HPDE6-E6E7 (cell line): ENCODE data around the gene ZCCHC7.
"Not testable (repeated sequence)": the region's sequence is repeated elsewhere in the genome, so short reads cannot be mapped to it uniquely, and the experiment has no call there.

Source experiments
- DNase-seq: peaks from one replicate; pipeline ENCODE4 v3.0.0; 2011; ENCODE audit warnings: missing footprints; ENCODE audit errors: extremely low spot score

Gene ZCCHC7

DNA sequence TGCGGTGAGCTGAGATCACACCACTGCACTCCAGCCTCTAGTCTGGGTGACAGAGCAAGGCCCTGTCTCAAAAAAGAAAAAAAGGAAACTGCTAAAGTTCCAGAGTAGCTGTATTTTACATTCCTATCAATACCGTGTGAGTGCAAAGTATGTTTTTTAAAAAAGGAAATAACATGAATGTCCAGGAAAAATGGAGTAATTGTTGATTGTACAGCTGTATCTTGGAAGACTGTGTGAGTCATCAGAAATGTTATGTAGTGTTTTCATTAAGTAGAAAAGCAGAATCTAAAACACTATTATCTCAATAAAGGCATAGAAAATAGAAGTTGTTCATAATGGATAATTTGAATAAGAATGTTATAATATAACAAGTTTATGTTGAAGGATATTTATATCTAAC, 53.9 kb downstream of the ZCCHC7 start:
- DNase-seq: no peak

DNA sequence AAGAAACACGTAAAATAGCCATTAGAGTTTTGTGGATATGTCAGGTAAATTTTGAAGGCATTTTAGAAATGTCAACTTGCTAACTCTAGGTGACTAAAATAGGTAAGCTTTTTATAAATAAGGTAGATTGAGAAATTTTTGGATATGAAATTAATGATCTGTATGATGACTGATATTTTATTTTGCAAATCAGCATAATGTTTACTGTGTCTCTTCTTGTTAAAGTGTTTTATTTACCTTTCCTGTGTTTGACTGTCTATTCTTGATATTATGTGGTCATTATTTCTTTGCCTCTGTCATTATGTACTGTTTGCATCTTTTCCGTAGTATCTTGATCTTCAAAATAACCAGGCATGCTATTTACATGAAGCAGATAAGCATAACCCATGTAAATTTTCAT, 58.4 kb downstream of the ZCCHC7 start:
- DNase-seq: no peak

DNA sequence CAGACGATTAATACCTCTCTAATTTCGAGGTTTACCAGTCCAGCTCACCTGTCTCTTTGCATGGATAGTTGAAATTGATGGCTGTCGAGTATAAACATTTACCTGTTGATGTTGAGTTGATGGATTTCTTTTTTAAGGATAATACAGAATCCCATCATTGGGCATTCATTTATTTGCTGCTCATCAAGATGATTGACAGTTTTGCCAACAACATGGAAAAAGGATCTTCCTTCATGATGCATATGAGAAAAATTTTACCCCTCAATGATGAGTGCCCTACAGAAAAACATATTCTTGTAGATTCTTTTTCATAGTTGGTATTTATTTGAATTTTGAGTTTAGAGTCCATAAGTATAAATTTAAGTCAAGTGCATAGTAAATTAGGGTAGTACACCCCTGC, 59.2 kb downstream of the ZCCHC7 start:
- no peak for DNase-seq

DNA sequence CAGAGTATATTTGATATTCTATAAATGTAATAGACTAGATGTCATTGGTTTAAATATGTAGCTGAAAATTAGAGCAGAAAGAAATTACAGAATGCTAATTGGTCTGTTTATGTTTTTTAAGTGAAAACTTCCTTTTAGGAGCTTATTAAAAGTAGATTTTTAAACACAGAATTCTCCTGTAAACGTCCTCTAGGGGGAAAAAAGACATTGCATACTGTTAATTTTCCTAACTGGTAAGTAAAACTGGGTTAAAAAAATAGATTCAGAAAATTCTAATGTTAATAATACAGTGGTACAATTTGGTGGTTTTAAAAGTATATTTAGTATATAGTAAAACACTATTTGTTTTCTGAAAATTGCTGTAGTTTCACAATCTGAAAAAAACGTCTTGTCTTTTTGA, 59.8 kb downstream of the ZCCHC7 start:
- no peak for DNase-seq

DNA sequence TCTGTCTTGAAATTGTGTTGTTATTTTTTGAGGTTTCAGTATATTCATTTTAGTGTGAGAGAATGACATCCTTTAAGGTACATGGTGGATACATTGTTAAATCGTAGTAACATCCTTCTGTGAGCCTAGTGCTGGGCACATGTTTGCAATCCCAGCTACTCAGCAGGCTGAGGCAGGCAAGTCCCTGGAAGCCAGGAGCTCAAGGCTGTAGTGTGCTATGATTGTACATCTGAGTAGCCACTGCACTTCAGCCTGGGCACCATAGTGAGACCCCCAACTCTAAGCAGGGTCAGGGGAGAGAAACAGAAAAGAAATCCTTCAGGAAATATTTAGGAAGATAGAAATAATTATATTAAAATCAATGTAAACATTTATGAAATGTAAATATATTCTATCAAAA, 62.3 kb downstream of the ZCCHC7 start:
- no peak for DNase-seq

DNA sequence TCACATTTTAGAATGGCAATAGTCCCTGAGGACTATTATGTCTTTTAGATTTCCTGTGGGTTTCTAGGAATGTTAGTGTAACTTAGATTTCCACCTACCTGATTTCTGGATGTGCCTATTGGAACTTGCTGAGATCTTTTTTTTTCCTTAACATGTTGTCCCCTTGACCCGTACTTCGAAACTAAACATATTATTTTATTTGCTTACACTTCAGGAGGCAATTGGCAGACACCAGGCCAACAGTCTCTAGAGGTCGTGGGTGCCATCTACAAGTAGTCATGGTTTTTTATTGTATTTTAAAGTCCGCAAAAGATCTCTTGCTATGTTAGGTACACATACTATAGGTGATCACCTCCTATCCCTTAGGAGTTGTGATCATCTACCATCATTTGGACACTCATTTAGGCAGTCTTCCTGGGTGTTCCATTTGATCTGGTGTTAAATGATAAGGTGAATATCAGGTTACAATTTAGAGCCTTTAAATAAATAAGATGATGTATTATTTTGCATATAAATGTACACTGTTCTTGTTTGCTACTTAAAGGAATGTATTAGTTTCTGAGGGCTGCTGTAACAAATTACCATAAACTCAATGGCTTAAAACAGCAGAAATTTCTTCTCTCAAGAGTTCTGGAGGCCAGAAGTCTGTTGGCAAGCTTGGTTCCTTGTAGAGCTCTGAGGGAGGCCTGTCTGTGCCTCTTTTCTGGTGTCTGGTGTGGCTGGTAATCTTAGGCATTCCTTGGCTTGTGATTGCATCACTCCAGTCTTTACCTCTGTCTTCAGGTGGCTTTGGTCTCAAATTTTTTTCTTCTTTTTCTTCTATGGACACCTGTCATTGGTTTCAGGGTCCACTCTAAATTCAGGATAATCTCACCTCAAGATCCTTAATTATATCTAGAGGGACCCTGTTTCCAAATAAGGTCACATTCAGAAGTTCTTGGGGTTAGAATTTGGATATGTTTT, 64.8 kb downstream of the ZCCHC7 start:
- DNase-seq: no peak

DNA sequence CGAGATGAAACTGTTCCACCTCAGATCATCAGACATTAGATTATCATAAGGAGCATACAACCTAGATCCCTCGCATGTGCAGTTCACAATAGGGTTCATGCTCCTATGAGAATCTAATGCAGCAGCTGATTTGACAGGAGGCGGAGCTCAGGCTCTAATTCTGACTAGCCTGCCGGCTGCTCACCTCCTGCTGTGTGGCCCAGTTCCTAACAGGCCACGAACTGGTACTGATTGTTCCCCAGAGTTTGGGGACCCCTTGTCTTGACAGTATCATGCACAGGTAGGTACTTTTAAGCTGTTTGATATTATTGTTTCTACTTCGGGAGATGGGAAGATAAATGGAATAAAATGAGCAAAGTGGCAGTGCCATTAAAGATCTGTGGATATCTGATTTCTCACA, 66.9 kb downstream of the ZCCHC7 start:
- DNase-seq: no peak

DNA sequence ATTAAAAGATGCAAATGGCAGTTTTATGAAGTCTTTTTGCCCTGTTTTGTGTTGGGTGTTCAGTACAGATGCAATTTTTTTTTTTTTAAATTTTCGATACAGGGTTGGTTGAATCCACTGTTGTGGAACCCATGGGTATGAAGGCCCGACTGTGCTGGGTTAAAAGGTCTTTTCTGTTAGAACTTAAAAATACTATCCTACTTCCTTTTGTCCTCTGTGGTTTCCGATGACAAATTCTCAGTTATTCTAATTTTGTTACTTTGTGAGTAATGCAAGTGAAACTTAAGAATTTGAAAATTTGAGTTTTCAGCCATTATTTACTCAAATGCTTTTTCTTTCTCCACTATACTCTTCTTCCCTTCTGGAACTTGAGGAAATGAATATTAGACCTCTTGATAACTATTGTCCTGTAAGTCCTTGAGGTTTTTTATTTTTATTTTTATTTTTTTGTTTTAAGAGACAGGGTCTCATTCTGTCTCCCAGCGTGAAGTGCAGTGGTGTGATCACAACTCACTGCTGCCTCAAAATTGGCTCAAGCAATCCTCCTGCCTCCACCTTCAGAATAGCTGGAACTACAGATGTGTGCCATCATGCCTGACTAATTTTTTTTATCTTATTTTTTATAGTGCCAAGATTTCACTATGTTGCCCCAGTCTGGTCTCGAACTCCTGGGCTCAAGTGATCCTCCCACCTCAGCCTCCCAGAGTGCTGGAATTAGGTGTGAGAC, 67.5 kb downstream of the ZCCHC7 start:
- no peak for DNase-seq

DNA sequence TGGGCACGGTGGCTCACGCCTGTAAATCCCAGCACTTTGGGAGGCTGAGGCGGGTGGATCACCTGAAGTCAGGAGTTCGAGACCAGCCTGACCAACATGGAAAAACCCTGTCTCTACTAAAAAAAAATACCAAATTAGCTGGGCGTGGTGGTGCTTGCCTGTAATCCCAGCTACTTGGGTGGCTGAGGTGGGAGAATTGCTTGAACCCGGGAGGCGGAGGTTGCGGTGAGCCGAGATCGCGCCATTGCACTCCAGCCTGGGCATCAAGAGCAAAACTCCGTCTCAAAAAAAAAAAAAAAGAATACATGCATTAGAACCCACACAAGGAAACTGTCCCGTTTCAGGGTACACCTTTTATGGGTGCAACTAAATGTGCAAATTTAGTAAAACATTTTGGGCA, 70.4 kb downstream of the ZCCHC7 start:
- DNase-seq: not testable (repeated sequence)

DNA sequence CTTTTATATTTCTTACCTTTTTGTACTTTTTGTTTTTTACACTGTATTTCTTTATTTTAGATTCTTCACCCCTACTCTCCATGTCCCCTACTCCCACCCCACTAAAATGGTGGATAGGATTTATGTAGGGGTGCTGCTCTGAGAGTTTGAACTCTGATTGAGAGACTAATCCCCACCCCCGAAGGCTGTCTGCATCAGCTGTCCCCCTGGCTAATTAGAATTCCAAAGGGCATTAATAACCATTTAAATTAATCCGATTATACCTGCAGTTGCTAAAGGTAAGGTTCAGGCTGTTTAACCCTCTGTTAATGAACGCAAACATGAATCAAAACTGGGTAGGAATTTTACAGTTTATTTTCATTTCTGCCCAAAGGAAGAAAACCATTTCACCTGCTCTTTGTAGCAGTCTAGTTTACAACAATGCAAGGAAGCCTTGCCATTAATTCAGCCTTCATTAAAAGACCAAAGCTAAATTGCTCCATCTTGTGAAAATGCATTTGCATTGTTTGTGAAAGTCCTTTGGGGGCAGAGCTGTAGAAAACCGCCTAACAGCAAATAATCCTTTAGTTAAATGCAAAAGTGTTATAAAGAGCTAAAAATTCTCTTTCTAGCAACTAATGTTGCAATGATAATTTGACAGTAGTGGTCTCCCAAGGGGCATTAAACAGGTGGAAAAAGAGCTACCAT, 71.2 kb downstream of the ZCCHC7 start:
- DNase-seq: no peak

DNA sequence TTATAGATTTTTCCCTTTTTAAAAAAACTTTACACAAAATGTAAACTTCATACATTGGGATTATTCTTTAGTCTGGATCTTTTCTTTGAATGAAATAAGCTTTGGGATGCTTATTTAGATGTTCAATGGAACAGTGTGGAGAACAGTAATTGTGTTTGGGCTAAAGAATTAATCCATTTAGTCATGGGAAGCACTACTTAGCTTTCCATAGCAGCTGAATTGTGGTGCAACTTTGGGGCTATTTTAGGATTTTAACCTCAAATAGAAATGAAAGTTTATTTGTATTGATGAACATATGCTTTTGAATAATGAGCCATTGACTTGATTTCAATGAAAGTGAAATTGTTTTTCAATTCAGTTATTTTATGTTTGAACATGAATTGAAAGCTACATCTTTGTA, 72.4 kb downstream of the ZCCHC7 start:
- no peak for DNase-seq

DNA sequence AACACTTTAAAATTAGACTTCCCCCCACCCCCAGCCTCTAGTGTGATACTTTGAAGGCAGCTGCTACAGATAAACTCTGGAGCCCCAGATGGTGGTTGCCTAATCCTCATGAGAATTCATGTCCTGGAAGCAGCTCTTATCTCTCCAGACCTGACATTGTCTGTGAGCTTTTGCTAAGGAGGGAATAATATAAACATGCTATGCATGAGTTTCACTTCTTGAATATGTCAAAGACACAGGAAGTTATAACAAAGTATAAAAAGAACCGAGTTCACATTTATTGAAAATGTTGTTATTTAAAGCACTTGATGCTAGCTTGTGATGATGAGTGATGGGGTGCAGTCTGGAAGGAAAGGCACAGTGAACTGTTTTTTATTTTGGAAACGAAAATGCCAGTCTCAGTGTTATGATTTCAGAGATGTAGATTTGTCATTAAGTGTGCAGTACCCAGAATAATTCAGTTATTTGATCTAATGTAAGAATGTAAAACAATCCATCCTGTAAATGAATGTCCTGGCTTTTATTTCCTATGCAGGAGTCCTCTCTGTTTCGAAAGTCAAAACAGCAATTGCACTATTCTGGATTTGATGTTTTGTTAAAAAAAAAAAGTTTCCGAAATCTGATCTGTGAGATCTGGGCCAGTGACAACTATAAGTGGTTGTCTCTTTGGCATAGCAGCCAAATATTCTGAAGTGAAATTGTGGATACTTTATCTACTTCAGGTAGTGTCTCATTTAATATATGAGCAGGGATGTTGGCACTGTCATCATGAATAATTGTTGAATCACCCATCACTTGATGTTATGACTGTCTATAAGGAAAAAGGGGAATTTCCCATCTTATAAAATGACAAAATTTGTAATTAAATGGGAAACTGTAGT, 77.0 kb downstream of the ZCCHC7 start:
- no peak for DNase-seq

DNA sequence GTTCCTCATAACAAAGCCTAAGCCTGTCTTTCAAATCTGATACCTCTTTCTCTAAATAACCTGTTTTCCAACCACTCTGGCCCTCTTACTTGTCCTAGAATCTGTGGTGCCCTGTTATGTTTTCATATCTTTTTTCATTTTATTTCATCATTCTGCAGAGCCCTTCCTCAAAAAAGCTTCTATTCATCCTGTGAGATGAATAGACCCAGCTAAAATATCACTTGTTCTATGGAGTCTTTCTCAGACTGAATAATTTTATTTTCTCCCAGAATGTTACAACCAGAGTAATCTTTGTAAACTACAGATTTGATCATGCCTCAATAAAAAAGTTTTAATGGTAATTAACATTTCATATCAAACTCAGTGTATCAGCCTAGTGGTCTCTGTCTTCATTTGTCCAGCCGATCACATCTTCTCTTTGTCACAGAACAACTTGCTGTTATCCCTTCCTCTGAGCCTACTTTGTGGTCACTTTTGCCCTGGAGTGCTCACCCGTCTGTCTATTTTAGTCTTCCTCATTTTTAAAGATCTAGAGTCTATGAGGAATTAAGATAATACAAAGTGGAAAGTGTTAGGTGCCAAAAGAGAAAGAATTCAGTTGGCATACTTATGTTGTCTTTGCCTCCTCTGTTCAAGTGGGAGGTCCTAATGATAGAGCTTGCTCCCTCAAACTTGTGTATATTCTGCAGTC, 77.8 kb downstream of the ZCCHC7 start:
- no peak for DNase-seq

DNA sequence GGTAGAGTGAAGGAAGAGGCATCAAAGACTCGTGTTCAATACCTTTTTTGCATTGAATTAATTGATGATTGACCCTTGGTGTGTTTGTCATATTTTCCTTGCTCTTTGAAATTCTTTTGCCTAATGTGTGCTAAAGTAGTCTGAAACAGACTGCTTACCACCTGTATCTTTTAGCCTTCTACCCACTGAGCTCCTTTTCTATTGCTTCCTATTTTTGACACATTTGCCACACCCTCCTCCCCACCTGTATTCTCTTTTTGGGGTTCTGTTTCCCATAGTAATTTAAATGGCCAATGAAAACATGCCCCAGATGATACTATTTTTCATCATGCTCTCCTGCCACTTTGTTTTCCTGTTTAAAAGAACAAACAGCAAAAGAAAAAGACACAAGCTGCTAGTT, 78.5 kb downstream of the ZCCHC7 start:
- DNase-seq: no peak

DNA sequence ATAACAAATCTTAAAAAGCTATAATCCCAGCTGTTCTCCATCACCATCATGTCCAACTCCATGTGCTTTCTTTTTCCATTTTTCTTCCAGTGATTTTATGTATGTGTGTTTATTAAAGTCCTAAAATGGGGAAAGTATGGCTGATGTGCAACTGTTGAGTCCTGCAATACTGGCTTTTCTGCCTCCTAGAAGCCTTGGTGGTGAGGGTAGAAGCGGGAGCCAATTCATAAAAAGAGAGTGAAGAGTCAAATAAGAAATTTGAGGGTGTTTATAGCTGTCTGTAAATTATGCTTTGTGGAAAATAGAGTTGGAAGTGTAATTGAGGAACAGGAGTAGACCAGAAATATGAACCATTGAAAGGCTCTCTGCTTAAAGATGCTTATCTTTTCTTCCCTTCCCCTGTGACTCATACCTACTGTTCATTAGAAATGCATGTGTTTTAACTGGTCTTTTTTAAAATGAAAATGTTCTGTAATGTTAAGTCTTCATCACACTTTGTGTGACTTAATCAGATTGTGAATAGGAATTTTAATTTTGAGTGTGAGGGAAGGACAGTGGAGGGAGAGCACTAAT, 80.1 kb downstream of the ZCCHC7 start:
- no peak for DNase-seq

DNA sequence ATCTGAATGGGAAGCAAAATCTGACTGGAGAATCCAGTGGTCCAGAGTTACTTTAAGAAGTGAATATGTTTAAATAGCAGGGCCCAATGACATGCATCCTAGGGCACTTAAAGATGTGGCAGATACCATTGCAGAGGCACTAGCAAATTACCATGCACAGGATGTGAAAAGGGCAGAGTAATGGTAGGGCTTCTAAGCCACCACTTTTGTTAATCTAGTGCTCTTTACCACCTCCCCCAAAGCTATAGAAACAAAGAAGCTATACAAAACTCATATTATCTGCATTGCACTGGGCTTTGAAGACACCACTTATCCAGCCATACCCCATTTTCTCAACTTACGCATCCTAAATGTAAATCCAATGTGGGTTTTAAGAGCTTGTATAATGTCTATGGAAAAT, 81.2 kb downstream of the ZCCHC7 start:
- no peak for DNase-seq

DNA sequence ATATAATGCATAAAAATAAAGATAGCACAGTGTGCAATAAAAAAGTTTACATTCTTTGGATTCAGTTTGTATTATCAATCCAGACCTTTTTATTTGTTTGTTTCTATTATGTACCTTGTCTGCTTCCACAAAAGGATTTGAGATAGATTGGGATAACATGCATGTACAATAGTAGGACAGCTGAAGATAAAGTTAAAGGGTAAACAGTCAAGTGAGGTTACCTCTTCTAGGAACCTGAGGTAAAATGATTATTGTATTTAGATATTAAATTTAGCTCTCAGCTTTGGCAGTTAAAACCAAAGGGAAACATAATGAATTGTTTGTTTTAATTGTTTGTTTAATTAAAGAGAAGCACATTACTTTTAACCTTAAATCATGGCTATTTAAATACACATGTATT, 81.7 kb downstream of the ZCCHC7 start:
- DNase-seq: no peak

DNA sequence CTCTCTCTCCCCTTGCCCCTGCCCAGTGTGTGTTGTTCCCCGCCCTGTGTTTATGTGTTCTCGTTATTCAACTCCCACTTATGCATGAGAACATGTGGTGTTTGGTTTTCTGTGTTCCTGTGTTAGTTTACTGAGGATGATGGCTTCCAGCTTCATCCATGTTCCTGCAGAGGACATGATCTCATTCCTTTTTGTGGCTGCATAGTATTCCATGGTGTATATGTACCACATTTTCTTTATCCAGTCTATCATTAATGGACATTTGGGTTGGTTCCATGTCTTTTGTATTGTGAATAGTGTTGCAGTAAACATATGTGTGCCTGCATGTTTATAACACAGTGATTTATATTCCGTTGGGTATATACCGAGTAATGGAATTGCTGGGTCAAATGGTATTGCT, 83.1 kb downstream of the ZCCHC7 start:
- not testable (repeated sequence) for DNase-seq

DNA sequence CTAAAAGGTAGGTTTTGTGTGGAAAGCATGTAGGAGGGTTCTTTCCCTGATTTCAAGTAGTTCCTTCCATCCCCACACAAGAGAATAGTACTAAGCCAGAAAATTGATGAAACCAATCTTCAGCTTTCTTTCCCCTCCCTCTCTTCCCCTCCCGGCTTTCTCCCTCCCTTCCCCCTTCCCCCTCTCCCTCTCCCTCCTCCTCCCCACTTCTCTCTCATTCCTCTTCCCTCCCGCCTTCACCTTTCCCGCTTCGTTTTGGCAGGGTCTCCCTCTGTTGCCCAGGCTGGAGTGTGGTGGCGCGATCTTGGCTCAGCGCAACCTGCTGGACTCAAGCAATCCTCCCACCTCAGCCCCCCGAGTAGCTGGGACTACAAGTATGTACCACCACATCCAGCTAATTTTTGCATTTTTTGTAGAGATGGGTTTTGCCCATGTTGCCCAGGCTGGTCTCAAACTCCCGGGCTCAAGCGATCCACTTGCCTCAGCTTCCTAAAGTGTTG, 85.8 kb downstream of the ZCCHC7 start:
- DNase-seq: no peak
